NT2/D1 (cell line): ENCODE results near the gene TM9SF4.

Source experiments
- SUZ12 ChIP-seq: IDR thresholded peaks from 2 replicates; pipeline ENCODE4 v1.6.1; 2011; ENCODE audit not compliant: insufficient read length, insufficient read depth; ENCODE audit errors: extremely low read depth
- YY1 ChIP-seq: IDR thresholded peaks from 2 replicates; pipeline ENCODE4 v1.6.1; 2011; ENCODE audit not compliant: insufficient read length, insufficient read depth

GRCh38 chr20:32124916-32125454, 15.5 kb downstream of the TM9SF4 start:
- TF ChIP-seq YY1 (no peak), SUZ12 (no peak)
